Prostate gland (tissue), 2 donors: Measurements from ENCODE around the gene TRAPPC4. TPM values are rescaled to one million over a fixed set of nuclear protein-coding genes. Genes with fewer than 3 reads are reported as not detected.
"Not testable (repeated sequence)": the region's sequence is repeated elsewhere in the genome, so short reads cannot be mapped to it uniquely, and the experiment has no call there.

Experiments used
- DNase-seq: peaks from one replicate; pipeline ENCODE4 v3.0.0-alpha.2; 2019; ENCODE audit warnings: low spot score
- H3K27ac ChIP-seq, 2 donors: fragments of 200-600 bp; sonication (generic); 2 replicates each; pipeline ENCODE4 v1.5.1; 2017 to 2019
- H3K27me3 ChIP-seq: fragments of 200-600 bp; sonication (generic); replicated peaks from 2 replicates; pipeline ENCODE4 v1.5.1; 2019; ENCODE audit not compliant: insufficient read depth
- H3K36me3 ChIP-seq, 2 donors: fragments of 200-600 bp; sonication (generic); 1 replicate in 1 of 2; 2 replicates in 1 of 2; pipeline versions ENCODE4 v1.5.1 to v1.8.1; 2017 to 2019
- H3K4me1 ChIP-seq: fragments of 200-600 bp; sonication (generic); replicated peaks from 2 replicates; pipeline ENCODE4 v1.5.1; 2019
- H3K4me3 ChIP-seq, 2 donors: fragments of 200-600 bp; sonication (generic); 2 replicates each; pipeline ENCODE4 v1.5.1; 2017 to 2019
- H3K9me3 ChIP-seq: fragments of 200-600 bp; sonication (generic); 2 replicates; pipeline ENCODE4 v1.5.1; 2017
- POLR2A ChIP-seq: fragments of 450-650 bp; IDR thresholded peaks from one replicate; pipeline ENCODE4 v1.6.1; 2016; ENCODE audit warnings: antibody characterized with exemption, mild to moderate bottlenecking
- POLR2AphosphoS5 ChIP-seq: sonication (generic); formaldehyde crosslinking; IDR thresholded peaks from one replicate; pipeline ENCODE4 v1.6.1; 2017; ENCODE audit warnings: antibody characterized with exemption
- WGBS: methylation state at CpG from one replicate; pipeline ENCODE4 v1.1.5; 2018; 5-methylcytosine and 5-hydroxymethylcytosine counted together
- intact Hi-C: fragments of 100-400 bp; cut with DNase I; formaldehyde crosslinking; loops from one replicate; pipeline ENCODE4 v1.14.2; 2022
- total RNA-seq, 2 donors: library from RNA; depleted of rRNA; stranded (reverse); fragments of >200 nt; gene quantifications; one replicate each; pipeline ENCODE4 v1.1.0, GENCODE V29; 2016
- TF ChIP-seq, protein P1 (sequence below), 4 experiments: fragments of 200-600 bp in 2 of 4; fragments of 450-650 bp in 2 of 4; sonication (generic) in 2 of 4; IDR thresholded peaks; 1 replicate in 3 of 4; 2 replicates in 1 of 4; pipeline ENCODE4 v1.5.1; 2016 to 2019; ENCODE audit warnings: antibody characterized with exemption in 4 of 4, mild to moderate bottlenecking in 2 of 4, moderate library complexity in 2 of 4

Gene TRAPPC4
- total RNA-seq, 2 donors from 2014 or later = 79.8 to 83.5 TPM

DNA sequence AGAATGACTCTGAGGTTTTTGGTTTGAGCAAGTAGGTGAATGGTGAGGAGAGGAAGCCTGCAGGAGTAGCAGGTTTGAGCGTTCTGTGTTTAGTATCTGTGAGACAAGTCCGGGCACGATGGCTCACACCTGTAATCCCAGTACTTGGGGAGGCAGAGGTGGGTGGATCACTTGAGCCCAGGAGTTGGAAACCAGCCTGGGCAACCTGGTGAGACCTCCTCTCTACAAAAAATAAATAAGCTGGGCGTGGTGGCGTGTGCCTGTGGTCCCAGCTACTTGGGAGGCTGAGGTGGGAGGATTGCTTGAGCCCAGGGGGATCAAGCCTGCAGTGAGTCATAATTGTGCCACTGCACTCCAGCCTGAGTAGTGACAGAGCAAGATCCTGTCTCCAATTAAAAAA, 30.3 kb upstream of the TRAPPC4 start:
- peak; percentile 22 for DNase-seq
- Histone ChIP-seq H3K27ac (no peak overlapping the region), H3K36me3 (no peaks in the 10 kb centered on the region), H3K27me3 (no peaks in the 10 kb centered on the region), H3K9me3 (no peaks in the 10 kb centered on the region), H3K4me1 (no peaks in the 10 kb centered on the region), H3K4me3 (no peak overlapping the region)
- TF ChIP-seq POLR2AphosphoS5 (no peak), POLR2A (no peak)
- TF ChIP-seq, protein P1, sequence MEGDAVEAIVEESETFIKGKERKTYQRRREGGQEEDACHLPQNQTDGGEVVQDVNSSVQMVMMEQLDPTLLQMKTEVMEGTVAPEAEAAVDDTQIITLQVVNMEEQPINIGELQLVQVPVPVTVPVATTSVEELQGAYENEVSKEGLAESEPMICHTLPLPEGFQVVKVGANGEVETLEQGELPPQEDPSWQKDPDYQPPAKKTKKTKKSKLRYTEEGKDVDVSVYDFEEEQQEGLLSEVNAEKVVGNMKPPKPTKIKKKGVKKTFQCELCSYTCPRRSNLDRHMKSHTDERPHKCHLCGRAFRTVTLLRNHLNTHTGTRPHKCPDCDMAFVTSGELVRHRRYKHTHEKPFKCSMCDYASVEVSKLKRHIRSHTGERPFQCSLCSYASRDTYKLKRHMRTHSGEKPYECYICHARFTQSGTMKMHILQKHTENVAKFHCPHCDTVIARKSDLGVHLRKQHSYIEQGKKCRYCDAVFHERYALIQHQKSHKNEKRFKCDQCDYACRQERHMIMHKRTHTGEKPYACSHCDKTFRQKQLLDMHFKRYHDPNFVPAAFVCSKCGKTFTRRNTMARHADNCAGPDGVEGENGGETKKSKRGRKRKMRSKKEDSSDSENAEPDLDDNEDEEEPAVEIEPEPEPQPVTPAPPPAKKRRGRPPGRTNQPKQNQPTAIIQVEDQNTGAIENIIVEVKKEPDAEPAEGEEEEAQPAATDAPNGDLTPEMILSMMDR (IDR thresholded peaks at IDR 0.05) = no peak
- intact Hi-C loops = no loop called here
- WGBS = 36% methylated on average over 5 of the region's 5 CpGs

GRCh38 chr11:118991486-118992038, 27.0 kb upstream of the TRAPPC4 start:
- H3K27me3 ChIP-seq, intact Hi-C loops, H3K4me3 ChIP-seq, H3K36me3 ChIP-seq, DNase-seq, H3K4me1 ChIP-seq, H3K9me3 ChIP-seq, H3K27ac ChIP-seq: not testable (repeated sequence)
- WGBS = 97% methylated on average over 19 of the region's 44 CpGs

- Histone ChIP-seq H3K4me3 (peak overlapping the region; percentile 52 to 64), H3K27ac (peak overlapping the region; percentile 68 to 69), H3K36me3 (no peaks in the 10 kb centered on the region), H3K9me3 (no peaks in the 10 kb centered on the region), H3K4me1 (peaks cover 5% of the 10 kb centered on the region), H3K27me3 (no peaks in the 10 kb centered on the region)
- intact Hi-C loops = no loop called here
- 26% methylated on average over 22 of the region's 22 CpGs for WGBS
- no peak for DNase-seq
- TF ChIP-seq POLR2A (no peak), POLR2AphosphoS5 (no peak)
- TF ChIP-seq, protein P1 (IDR thresholded peaks at IDR 0.05) = no peak
Observed at GRCh38 chr11:118996926-118997626, 21.5 kb upstream of the TRAPPC4 start.

GRCh38 chr11:118997627-118998387, 20.8 kb upstream of the TRAPPC4 start, which contains the start of gene CENATAC:
Gene CENATAC, plus strand, starts transcription at chr11:118998138. Its CDS starts 60 bp downstream, at chr11:118998198.
- H3K27me3 ChIP-seq = no peaks in the 10 kb centered on the region
- no peaks in the 10 kb centered on the region for H3K36me3 ChIP-seq
- intact Hi-C loops = no loop called here
- peaks cover 5% of the 10 kb centered on the region for H3K4me1 ChIP-seq
- H3K9me3 ChIP-seq = no peaks in the 10 kb centered on the region
- peak within 1 kb of the TSS; percentile 68 to 69 for H3K27ac ChIP-seq
- WGBS = under 1% methylated on average over 47 of the region's 54 CpGs
- peak within 1 kb of the TSS; percentile 52 to 64 for H3K4me3 ChIP-seq
- TF ChIP-seq, protein P1 (IDR thresholded peaks at IDR 0.05) = peak in 3 of 4 experiments; percentile 17 to 49 (median 40)
- TF ChIP-seq POLR2A (peak; percentile 85), POLR2AphosphoS5 (peak; percentile 96)
- peak; percentile 89 for DNase-seq

GRCh38 chr11:118998388-118998717, 20.2 kb upstream of the TRAPPC4 start:
- TF ChIP-seq POLR2AphosphoS5 = no peak
- no peak for TF ChIP-seq POLR2A
- TF ChIP-seq, protein P1 (IDR thresholded peaks at IDR 0.05) = no peak
- under 1% methylated on average over 19 of the region's 19 CpGs for WGBS

More at GRCh38 chr11:118998388-118998717, 20.2 kb upstream of the TRAPPC4 start:
- H3K27ac ChIP-seq = peak overlapping the region; percentile 68 to 69
- DNase-seq = no peak
- H3K36me3 ChIP-seq = no peaks in the 10 kb centered on the region
- no peaks in the 10 kb centered on the region for H3K9me3 ChIP-seq
- H3K4me1 ChIP-seq = peaks cover 5% of the 10 kb centered on the region
- no peaks in the 10 kb centered on the region for H3K27me3 ChIP-seq
- H3K4me3 ChIP-seq = peak overlapping the region; percentile 52 to 64
- intact Hi-C loops = no loop called here
